ENCODE measurements around the gene CBLC. TPM values are rescaled to one million over a fixed set of nuclear protein-coding genes. Genes with fewer than 3 reads are reported as not detected.

The CBLC gene
- total RNA-seq, 2 donors from 2014 or later: 30.1 to 33.6 TPM

DNA sequence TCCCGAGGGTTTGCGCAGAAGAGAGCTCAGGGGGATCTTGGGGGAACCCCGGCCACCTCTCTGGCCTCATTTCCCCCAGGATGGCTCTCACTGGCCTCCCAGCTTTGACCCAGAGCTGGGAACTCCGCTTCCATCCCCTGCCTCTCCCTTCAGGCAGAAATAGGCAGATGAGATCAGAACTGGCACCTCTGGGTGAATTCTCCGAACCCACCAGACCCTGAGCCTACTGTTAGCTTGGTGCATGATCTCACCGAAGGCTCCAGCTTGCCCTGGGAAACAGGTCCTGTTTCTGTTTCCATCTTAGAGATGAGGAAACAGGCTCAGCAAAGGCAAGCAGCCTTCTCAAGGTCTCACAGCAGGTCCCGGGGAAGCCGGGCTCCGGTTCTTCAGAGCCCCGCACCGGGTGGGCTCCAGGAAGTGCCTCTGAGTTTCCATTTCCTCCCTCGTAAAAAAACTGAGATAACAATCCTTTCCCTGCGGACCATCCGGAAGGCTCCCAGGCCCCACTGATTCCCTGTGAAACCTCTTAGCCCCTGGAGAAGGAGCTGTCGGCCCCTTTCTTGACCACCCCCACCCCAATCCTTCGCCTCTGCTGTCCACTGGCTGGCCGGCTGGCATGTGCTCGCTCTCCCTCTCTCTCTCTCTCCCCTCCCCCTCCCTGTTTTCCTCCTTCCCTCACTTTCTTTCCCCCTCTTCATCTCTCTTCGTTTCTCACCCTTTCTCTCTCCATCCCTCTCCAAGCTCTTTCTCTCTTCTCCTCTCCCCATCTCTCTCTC, 70.5 kb downstream of the CBLC start:
- Histone ChIP-seq H3K36me3 (no peaks in the 10 kb centered on the region), H3K4me1 (replicated peaks) (peaks cover 11% of the 10 kb centered on the region), H3K9me3 (no peaks in the 10 kb centered on the region), H3K4me3 (peak overlapping the region; percentile 99 to 100), H3K27me3 (replicated peaks; ENCODE audit: insufficient read depth) (no peaks in the 10 kb centered on the region), H3K27ac (peak overlapping the region; percentile 99 to 100)
- DNase-seq (ENCODE audit: low spot score): peak; percentile 21
- 16% methylated on average over 19 of the region's 19 CpGs for WGBS
- TF ChIP-seq CTCF (IDR thresholded peaks at IDR 0.05): no peak
- peak; percentile 30 for TF ChIP-seq POLR2A (IDR thresholded peaks at IDR 0.05)
- intact Hi-C loops (cut with DNase I): loop anchor here (5.0 kb wide), 1 partner anchor 104 kb away; no protein-coding TSS in a partner anchor

DNA sequence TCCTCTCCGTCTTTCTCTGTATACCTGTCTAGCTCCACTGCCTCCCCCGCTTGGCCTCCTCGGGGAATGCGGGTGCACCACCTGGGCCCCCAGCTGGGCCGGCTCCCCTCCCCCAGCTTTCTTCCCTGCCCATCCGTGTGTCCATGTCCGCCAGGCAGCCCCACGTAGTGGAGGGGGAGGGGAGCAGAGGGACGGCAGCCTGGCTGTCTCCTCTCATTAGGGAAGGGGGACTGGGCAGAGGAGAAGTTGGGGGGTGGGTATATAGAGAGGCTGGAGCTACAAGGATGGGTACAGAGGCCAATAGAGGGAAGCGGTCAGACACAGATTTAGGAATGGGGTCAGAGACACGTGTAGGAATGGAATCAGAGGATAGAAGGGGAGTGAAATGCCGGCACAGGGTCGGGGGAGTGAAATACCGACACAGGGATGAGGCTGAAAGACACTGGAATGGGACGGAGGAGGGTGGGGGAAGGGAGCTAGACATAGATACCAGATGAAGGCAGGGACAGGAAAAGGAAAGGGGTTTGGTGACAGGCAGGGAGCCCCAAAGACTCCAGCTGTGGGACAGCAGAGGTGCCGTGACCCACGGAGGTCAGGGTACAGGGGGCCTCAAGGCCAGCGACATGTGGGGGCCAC, 71.2 kb downstream of the CBLC start:
- Histone ChIP-seq H3K9me3 (no peaks in the 10 kb centered on the region), H3K4me3 (peak overlapping the region; percentile 99 to 100), H3K4me1 (replicated peaks) (peaks cover 11% of the 10 kb centered on the region), H3K27me3 (replicated peaks; ENCODE audit: insufficient read depth) (no peaks in the 10 kb centered on the region), H3K36me3 (no peaks in the 10 kb centered on the region), H3K27ac (peak overlapping the region; percentile 99 to 100)
- WGBS: 28% methylated on average over 18 of the region's 18 CpGs
- no peak for DNase-seq (ENCODE audit: low spot score)
- intact Hi-C loops (cut with DNase I): loop anchor here (5.0 kb wide), 1 partner anchor 103 kb away; no protein-coding TSS in a partner anchor
- TF ChIP-seq POLR2A (IDR thresholded peaks at IDR 0.05): no peak
- TF ChIP-seq CTCF (IDR thresholded peaks at IDR 0.05): no peak
- no peak for TF ChIP-seq POLR2AphosphoS5 (IDR thresholded peaks at IDR 0.05)

Small RNAs within 50 kb of the gene (microRNA-seq; reads per million reads assigned to microRNA genes)
- not detected for gene MIR8085

Small RNAs within 50 kb of the gene (small RNA-seq; reads per million reads assigned to genes)
- gene RF00156: 0 reads per million in 2 donors

Other genes starting within 250 kb of the CBLC start
- 1 to 10 TPM in 1 of 2 donors, not detected in 1; 2.6 TPM for gene CEACAM20, start 248.2 kb upstream of the CBLC start, total RNA-seq
- not detected for gene IGSF23, start 164.3 kb upstream of the CBLC start, total RNA-seq
- 10 to 100 TPM; 30.1 to 35.6 TPM for gene PVR, start 134.0 kb upstream of the CBLC start, total RNA-seq
- 1 to 10 TPM; 3.6 to 8.1 TPM for gene CEACAM19, start 106.4 kb upstream of the CBLC start, total RNA-seq
- gene CEACAM16, start 78.7 kb upstream of the CBLC start, total RNA-seq: not detected
- gene BCL3, start 29.2 kb upstream of the CBLC start, total RNA-seq: 10 to 100 TPM; 22.6 to 44.0 TPM
- 100 to 1,000 TPM; 258 to 501 TPM for gene BCAM, start 31.2 kb downstream of the CBLC start, total RNA-seq
- gene NECTIN2, start 68.4 kb downstream of the CBLC start, total RNA-seq: 100 to 1,000 TPM; 223 to 279 TPM
- gene TOMM40, start 113.4 kb downstream of the CBLC start, total RNA-seq: 10 to 100 TPM; 44.9 to 81.3 TPM
- 100 to 1,000 TPM; 206 to 503 TPM for gene APOE, start 127.9 kb downstream of the CBLC start, total RNA-seq
- 10 to 100 TPM in 1 of 2 donors, 1 to 10 TPM in 1; 7.3 to 80.1 TPM for gene APOC1, start 136.7 kb downstream of the CBLC start, total RNA-seq
- not detected for gene APOC4, start 164.3 kb downstream of the CBLC start, total RNA-seq
- gene APOC2, start 168.2 kb downstream of the CBLC start, total RNA-seq: not detected
- gene CLPTM1, start 177.5 kb downstream of the CBLC start, total RNA-seq: 100 to 1,000 TPM; 102 to 185 TPM
- gene RELB, start 223.6 kb downstream of the CBLC start, total RNA-seq: 10 to 100 TPM; 11.0 to 13.0 TPM